Esophagus muscularis mucosa (tissue), 4 donors: Measurements from ENCODE around the gene FAM3B. TPM values are rescaled to one million over a fixed set of nuclear protein-coding genes. Genes with fewer than 3 reads are reported as not detected.

Experiments used
- DNase-seq: peaks from one replicate; pipeline ENCODE4 v3.0.0-alpha.2; 2017; ENCODE audit errors: extremely low spot score
- H3K27ac ChIP-seq, 4 donors: fragments of 200-600 bp; sonication (generic); replicated peaks in 1 of 4; 1 replicate in 3 of 4; 2 replicates in 1 of 4; pipeline ENCODE4 v1.5.1; 2016 to 2019; ENCODE audit warnings: mild to moderate bottlenecking in 1 of 4
- H3K27me3 ChIP-seq, 4 donors: fragments of 200-600 bp; sonication (generic); one replicate each; pipeline versions ENCODE4 v1.5.1 to v1.6.0; 2016 to 2019
- H3K36me3 ChIP-seq, 4 donors: fragments of 200-600 bp; sonication (generic); one replicate each; pipeline ENCODE4 v1.5.1; 2016 to 2019
- H3K4me1 ChIP-seq, 4 donors: fragments of 200-600 bp; sonication (generic); one replicate each; pipeline ENCODE4 v1.5.1; 2016 to 2019
- H3K4me3 ChIP-seq, 4 donors: fragments of 200-600 bp; sonication (generic); 1 replicate in 2 of 4; 2 replicates in 2 of 4; pipeline ENCODE4 v1.5.1; 2016 to 2019; ENCODE audit warnings: mild to moderate bottlenecking in 4 of 4, moderate library complexity in 1 of 4
- H3K9me3 ChIP-seq, 4 donors: fragments of 200-600 bp; sonication (generic); 1 replicate in 3 of 4; 2 replicates in 1 of 4; pipeline ENCODE4 v1.5.1; 2016 to 2019
- EP300 ChIP-seq: sonication (generic); formaldehyde crosslinking; IDR thresholded peaks from one replicate; pipeline ENCODE4 v1.6.1; 2017; ENCODE audit warnings: antibody characterized with exemption
- POLR2A ChIP-seq: fragments of 450-650 bp; IDR thresholded peaks from one replicate; pipeline ENCODE4 v1.6.1; 2017; ENCODE audit warnings: antibody characterized with exemption, moderate library complexity, mild to moderate bottlenecking, low read depth
- POLR2AphosphoS5 ChIP-seq, 2 donors: sonication (generic); formaldehyde crosslinking; IDR thresholded peaks; one replicate each; pipeline ENCODE4 v1.6.1; 2017; ENCODE audit warnings: antibody characterized with exemption in 2 of 2
- WGBS: methylation state at CpG from one replicate; pipeline ENCODE4 v1.1.5; 2018; 5-methylcytosine and 5-hydroxymethylcytosine counted together
- intact Hi-C: fragments of 100-400 bp; cut with DNase I; formaldehyde crosslinking; loops from one replicate; pipeline ENCODE4 v1.15.1; 2023
- total RNA-seq, 4 donors: library from RNA; depleted of rRNA; stranded (reverse); fragments of >200 nt; gene quantifications; one replicate each; pipeline versions ENCODE4 v1.1.0 to v1.2.1, GENCODE V29; 2016
- TF ChIP-seq, protein P1 (sequence below), 3 experiments: fragments of 200-600 bp in 2 of 3; fragments of 450-650 bp in 1 of 3; sonication (generic) in 2 of 3; IDR thresholded peaks; one replicate each; pipeline ENCODE4 v1.5.1; 2017 to 2019; ENCODE audit warnings: antibody characterized with exemption in 3 of 3, mild to moderate bottlenecking in 2 of 3, moderate library complexity in 1 of 3

FAM3B gene
- total RNA-seq, 4 donors from 2014 or later = 0.45 TPM; not detected in 3

DNA sequence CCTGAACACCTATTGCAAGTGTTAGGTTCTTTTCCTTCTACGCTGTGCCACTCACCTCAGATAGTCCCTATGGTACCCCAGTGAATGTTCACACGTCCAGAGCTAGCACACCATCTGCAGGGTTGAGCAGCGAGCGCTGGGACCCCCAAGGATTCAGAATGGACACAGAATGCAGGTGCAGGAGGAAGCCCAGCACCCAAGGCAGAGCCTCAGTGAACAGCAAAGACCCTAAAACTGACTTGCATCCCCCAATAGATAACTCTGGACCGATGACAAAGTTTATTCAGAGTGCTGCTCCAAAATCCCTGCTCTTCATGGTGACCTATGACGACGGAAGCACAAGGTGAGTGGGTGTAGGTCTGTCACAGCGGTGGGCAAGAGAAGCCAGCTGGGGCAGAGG, 30.2 kb downstream of the FAM3B start:
- Histone ChIP-seq H3K27me3 (peaks cover 0 to 39% (median 0%) of the 10 kb centered on the region in 4 donors), H3K36me3 (no peaks in the 10 kb centered on the region), H3K9me3 (peaks cover 0 to 4% (median 0%) of the 10 kb centered on the region in 4 donors), H3K4me3 (no peak overlapping the region), H3K27ac (no peak overlapping the region), H3K4me1 (no peaks in the 10 kb centered on the region)
- intact Hi-C loops = no loop called here
- WGBS = 91% methylated on average over 5 of the region's 8 CpGs
- TF ChIP-seq, protein P1, sequence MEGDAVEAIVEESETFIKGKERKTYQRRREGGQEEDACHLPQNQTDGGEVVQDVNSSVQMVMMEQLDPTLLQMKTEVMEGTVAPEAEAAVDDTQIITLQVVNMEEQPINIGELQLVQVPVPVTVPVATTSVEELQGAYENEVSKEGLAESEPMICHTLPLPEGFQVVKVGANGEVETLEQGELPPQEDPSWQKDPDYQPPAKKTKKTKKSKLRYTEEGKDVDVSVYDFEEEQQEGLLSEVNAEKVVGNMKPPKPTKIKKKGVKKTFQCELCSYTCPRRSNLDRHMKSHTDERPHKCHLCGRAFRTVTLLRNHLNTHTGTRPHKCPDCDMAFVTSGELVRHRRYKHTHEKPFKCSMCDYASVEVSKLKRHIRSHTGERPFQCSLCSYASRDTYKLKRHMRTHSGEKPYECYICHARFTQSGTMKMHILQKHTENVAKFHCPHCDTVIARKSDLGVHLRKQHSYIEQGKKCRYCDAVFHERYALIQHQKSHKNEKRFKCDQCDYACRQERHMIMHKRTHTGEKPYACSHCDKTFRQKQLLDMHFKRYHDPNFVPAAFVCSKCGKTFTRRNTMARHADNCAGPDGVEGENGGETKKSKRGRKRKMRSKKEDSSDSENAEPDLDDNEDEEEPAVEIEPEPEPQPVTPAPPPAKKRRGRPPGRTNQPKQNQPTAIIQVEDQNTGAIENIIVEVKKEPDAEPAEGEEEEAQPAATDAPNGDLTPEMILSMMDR (IDR thresholded peaks at IDR 0.05) = no peak
- TF ChIP-seq POLR2AphosphoS5 (IDR thresholded peaks at IDR 0.05) (no peak), POLR2A (no peak)
- DNase-seq = no peak

DNA sequence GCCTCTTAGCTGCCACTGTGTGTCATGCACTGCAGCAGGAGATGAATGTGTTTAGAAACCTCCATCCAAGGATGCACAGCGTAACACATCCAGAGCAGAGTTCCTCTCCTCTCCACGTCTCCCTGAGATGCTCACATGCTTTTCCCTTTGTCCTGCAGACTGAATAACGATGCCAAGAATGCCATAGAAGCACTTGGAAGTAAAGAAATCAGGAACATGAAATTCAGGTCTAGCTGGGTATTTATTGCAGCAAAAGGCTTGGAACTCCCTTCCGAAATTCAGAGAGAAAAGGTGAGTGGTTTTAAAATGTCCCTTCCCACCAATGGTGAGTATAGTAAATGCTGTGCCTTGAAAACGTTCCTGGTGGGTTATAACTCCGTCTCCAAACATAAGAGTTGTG, 31.8 kb downstream of the FAM3B start:
- 65% methylated on average over 6 of the region's 6 CpGs for WGBS
- no peaks in the 10 kb centered on the region for H3K36me3 ChIP-seq
- H3K9me3 ChIP-seq = no peaks in the 10 kb centered on the region
- H3K4me1 ChIP-seq = no peaks in the 10 kb centered on the region
- no peak overlapping the region for H3K27ac ChIP-seq
- no peak overlapping the region for H3K4me3 ChIP-seq
- intact Hi-C loops = no loop called here
- TF ChIP-seq, protein P1 (IDR thresholded peaks at IDR 0.05) = no peak
- TF ChIP-seq POLR2AphosphoS5 (IDR thresholded peaks at IDR 0.05) (no peak), POLR2A (no peak), EP300 (no peak)
- H3K27me3 ChIP-seq = peaks cover 0 to 46% (median 0%) of the 10 kb centered on the region in 4 donors
- DNase-seq = no peak

DNA sequence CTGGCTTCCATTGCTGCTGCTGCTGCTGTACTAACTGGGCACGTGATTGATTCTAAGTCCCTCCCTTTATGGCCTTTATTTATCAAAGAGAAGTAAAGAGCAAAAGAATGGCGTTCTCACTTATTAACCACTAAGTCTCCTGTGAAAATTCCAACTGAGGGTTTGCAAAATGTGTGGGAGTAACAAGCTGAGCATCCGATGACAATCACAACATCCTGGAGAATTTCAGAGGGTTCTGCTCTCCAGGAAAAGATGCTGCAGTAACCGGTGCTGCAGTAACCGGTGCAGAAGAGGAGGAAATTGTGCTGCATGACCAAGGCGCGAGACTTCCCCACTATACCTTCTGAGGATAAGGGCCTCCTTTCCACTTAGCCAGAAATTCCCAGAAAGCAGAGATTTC, 32.5 kb downstream of the FAM3B start:
- TF ChIP-seq POLR2A (no peak), EP300 (no peak), POLR2AphosphoS5 (IDR thresholded peaks at IDR 0.05) (no peak)
- TF ChIP-seq, protein P1 (IDR thresholded peaks at IDR 0.05) = no peak
- Histone ChIP-seq H3K4me1 (no peaks in the 10 kb centered on the region), H3K4me3 (no peak overlapping the region), H3K27me3 (peaks cover 0 to 45% (median 0%) of the 10 kb centered on the region in 4 donors), H3K9me3 (no peaks in the 10 kb centered on the region), H3K36me3 (no peaks in the 10 kb centered on the region), H3K27ac (no peak overlapping the region)
- WGBS = 69% methylated on average over 5 of the region's 7 CpGs
- no peak for DNase-seq
- intact Hi-C loops = no loop called here

- intact Hi-C loops = no loop called here
- no peaks in the 10 kb centered on the region for H3K4me1 ChIP-seq
- H3K9me3 ChIP-seq = no peaks in the 10 kb centered on the region
- H3K27ac ChIP-seq = no peak overlapping the region
- TF ChIP-seq, protein P1 (IDR thresholded peaks at IDR 0.05) = no peak
- TF ChIP-seq EP300 = no peak
- no peak for TF ChIP-seq POLR2AphosphoS5 (IDR thresholded peaks at IDR 0.05)
- TF ChIP-seq POLR2A = no peak
- peak; percentile 90 for DNase-seq
- H3K4me3 ChIP-seq = no peak overlapping the region
- no peaks in the 10 kb centered on the region for H3K36me3 ChIP-seq
- H3K27me3 ChIP-seq = peaks cover 0 to 38% (median 0%) of the 10 kb centered on the region in 4 donors
- WGBS = 92% methylated on average over 13 of the region's 19 CpGs
Observed at GRCh38 chr21:41349619-41350390, 33.2 kb downstream of the FAM3B start.
